Brain microvascular endothelial cell (primary cell): ENCODE results near the gene TMEM150C.

Experiments
- DNase-seq: peaks from one replicate; pipeline ENCODE4 v3.0.0-alpha.2; 2020
- H3K27ac ChIP-seq: fragments of 250-450 bp; sonication (Bioruptor Pico); 2 replicates; pipeline ENCODE4 v1.5.1; 2020; ENCODE audit warnings: mild to moderate bottlenecking, moderate library complexity
- H3K27me3 ChIP-seq: fragments of 250-450 bp; sonication (Bioruptor Pico); replicated peaks from 2 replicates; pipeline ENCODE4 v1.5.1; 2020; ENCODE audit warnings: mild to moderate bottlenecking
- H3K36me3 ChIP-seq: fragments of 250-450 bp; sonication (Bioruptor Pico); replicated peaks from 2 replicates; pipeline ENCODE4 v1.5.1; 2020; ENCODE audit warnings: mild to moderate bottlenecking
- H3K4me3 ChIP-seq: 2 replicates; pipeline ENCODE4 v1.5.1; 2011; ENCODE audit warnings: low read depth, mild to moderate bottlenecking, control low read depth, low read length, moderate library complexity
- CTCF ChIP-seq: IDR thresholded peaks from 2 replicates; pipeline ENCODE4 v1.5.1; 2011; ENCODE audit warnings: low read depth, mild to moderate bottlenecking, moderate library complexity, low read length, control low read depth, inconsistent platforms; ENCODE audit errors: missing control alignments
- in situ Hi-C: cut with HindIII; loops from 2 replicates; pipeline ENCODE4 v1.10.0; 2017; ENCODE audit warnings: low sequenced_read_pairs, low pct_ligation_motif_present

TMEM150C gene

GRCh38 chr4:82495666-82496065 is 66.1 kb downstream of the TMEM150C start:
- in situ Hi-C loops, result no loop called here
- no peak for DNase-seq
- Histone ChIP-seq H3K27ac (no peak overlapping the region), H3K27me3 (no peaks in the 10 kb centered on the region), H3K36me3 (no peaks in the 10 kb centered on the region), H3K4me3 (no peak overlapping the region)
- no peak for TF ChIP-seq CTCF

- TF ChIP-seq CTCF, result no peak
- DNase-seq, result no peak
- Histone ChIP-seq H3K4me3 (no peak overlapping the region), H3K27me3 (no peaks in the 10 kb centered on the region), H3K36me3 (no peaks in the 10 kb centered on the region), H3K27ac (no peak overlapping the region)
- in situ Hi-C loops, result no loop called here
Observed at GRCh38 chr4:82493721-82494425, 67.9 kb downstream of the TMEM150C start.

GRCh38 chr4:82491251-82491960 is 70.4 kb downstream of the TMEM150C start:
- in situ Hi-C loops, result no loop called here
- H3K27ac ChIP-seq, result no peak overlapping the region
- no peak for DNase-seq
- no peak for TF ChIP-seq CTCF
- no peaks in the 10 kb centered on the region for H3K36me3 ChIP-seq
- H3K27me3 ChIP-seq, result no peaks in the 10 kb centered on the region
- H3K4me3 ChIP-seq, result no peak overlapping the region

GRCh38 chr4:82489987-82490386 is 71.8 kb downstream of the TMEM150C start:
- DNase-seq, result no peak
- no peak for TF ChIP-seq CTCF
- in situ Hi-C loops, result no loop called here

GRCh38 chr4:82489076-82489475 is 72.7 kb downstream of the TMEM150C start:
- no peaks in the 10 kb centered on the region for H3K36me3 ChIP-seq
- no peak overlapping the region for H3K27ac ChIP-seq
- DNase-seq, result no peak
- no peaks in the 10 kb centered on the region for H3K27me3 ChIP-seq
- no peak overlapping the region for H3K4me3 ChIP-seq
- TF ChIP-seq CTCF, result no peak
- in situ Hi-C loops, result no loop called here

More at GRCh38 chr4:82489987-82490386, 71.8 kb downstream of the TMEM150C start:
- Histone ChIP-seq H3K36me3 (no peaks in the 10 kb centered on the region), H3K27me3 (no peaks in the 10 kb centered on the region), H3K4me3 (no peak overlapping the region), H3K27ac (no peak overlapping the region)
